AG04450 (cell line): ENCODE measurements around the gene PLAC1. TPM values are rescaled to one million over a fixed set of nuclear protein-coding genes. Genes with fewer than 3 reads are reported as not detected.

Experiments
- CTCF ChIA-PET: fragments of 300-600, 350-600 bp; formaldehyde crosslinking; extraction: SDS; loops from one replicate; lab custom pipeline; 2022; ENCODE audit warnings: antibody characterized with exemption, inconsistent platforms; lab: Charles Lee
- POLR2A ChIA-PET: fragments of 350-600 bp; formaldehyde crosslinking; extraction: SDS; loops from one replicate; lab custom pipeline; 2021; ENCODE audit warnings: antibody characterized with exemption, inconsistent platforms; lab: Yijun Ruan, JAX
- DNase-seq: peaks from one replicate; pipeline ENCODE4 v3.0.0-alpha.2; 2011; ENCODE audit warnings: low read depth, low spot score
- H3K27ac ChIP-seq: one replicate; pipeline ENCODE4 v1.5.1; 2012; ENCODE audit warnings: low read depth, low read length, control low read depth
- H3K27me3 ChIP-seq: one replicate; pipeline ENCODE4 v1.6.0; 2012; ENCODE audit warnings: low read length; ENCODE audit not compliant: control insufficient read depth, insufficient read depth
- H3K4me3 ChIP-seq: 2 replicates; pipeline ENCODE4 v1.5.1; 2011; ENCODE audit warnings: mild to moderate bottlenecking, low read depth, low read length, control low read depth
- H3K9me3 ChIP-seq: 2 replicates; pipeline ENCODE4 v1.5.1; 2012; ENCODE audit warnings: low read length; ENCODE audit not compliant: control insufficient read depth, insufficient read depth
- polyA plus RNA-seq: library from polyadenylated mRNA; depleted of rRNA; stranded (reverse); fragments of >200 nt; gene quantifications from 2 replicates; pipeline ENCODE4 v1.2.3, GENCODE V29; 2011
- TF ChIP-seq, protein P1 (sequence below): IDR thresholded peaks from 2 replicates; pipeline ENCODE4 v1.5.1; 2011; ENCODE audit warnings: low read depth, low read length, control low read depth, inconsistent platforms

Gene PLAC1
- polyA plus RNA-seq, 1 experiment, result 2.4 TPM

DNA sequence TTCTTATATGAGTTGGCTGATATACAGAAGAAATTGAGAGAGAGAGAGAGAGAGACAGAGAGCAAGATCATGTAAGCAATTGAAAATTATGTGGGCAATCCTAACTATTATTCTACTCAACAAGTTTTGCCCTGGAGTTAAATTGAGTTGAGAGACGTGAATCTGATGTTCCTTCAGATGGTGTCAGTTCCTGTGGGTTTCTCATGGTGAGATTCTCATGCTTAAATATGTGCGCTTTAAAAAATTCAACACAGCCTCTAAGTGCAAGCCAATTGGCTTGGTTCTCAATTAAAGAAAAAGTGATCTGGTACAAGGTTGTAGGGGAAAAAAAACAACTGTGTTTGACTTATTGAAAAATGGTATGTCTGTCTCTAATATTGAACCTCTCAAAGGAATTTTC is 35.4 kb upstream of the PLAC1 start:
- no peak for DNase-seq
- no peak overlapping the region for H3K4me3 ChIP-seq
- no peak overlapping the region for H3K27ac ChIP-seq
- TF ChIP-seq, protein P1, sequence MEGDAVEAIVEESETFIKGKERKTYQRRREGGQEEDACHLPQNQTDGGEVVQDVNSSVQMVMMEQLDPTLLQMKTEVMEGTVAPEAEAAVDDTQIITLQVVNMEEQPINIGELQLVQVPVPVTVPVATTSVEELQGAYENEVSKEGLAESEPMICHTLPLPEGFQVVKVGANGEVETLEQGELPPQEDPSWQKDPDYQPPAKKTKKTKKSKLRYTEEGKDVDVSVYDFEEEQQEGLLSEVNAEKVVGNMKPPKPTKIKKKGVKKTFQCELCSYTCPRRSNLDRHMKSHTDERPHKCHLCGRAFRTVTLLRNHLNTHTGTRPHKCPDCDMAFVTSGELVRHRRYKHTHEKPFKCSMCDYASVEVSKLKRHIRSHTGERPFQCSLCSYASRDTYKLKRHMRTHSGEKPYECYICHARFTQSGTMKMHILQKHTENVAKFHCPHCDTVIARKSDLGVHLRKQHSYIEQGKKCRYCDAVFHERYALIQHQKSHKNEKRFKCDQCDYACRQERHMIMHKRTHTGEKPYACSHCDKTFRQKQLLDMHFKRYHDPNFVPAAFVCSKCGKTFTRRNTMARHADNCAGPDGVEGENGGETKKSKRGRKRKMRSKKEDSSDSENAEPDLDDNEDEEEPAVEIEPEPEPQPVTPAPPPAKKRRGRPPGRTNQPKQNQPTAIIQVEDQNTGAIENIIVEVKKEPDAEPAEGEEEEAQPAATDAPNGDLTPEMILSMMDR, result no peak
- no peaks in the 10 kb centered on the region; the same call in 1 of the 2 replicates for H3K9me3 ChIP-seq
- no peaks in the 10 kb centered on the region for H3K27me3 ChIP-seq
- ChIA-PET POLR2A (no interaction called here), CTCF (no interaction called here)

DNA sequence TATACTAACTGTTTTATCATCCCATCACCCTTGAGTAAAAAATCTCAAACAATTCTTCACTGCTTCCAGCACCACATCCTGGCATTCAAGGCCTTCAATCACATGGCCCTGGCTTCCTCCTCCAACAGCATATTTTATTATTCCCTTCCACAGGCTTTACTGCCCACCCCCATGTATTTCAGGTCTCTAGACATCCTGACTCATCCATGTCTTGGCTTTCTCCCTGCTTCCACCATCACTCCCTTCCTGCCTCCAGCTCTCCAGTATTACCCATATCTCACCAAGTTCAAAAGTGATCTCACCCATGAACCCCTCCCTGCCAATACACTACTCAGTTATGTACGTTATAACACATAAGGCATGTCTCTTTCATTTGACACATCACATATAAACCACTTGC is 34.7 kb upstream of the PLAC1 start:
- ChIA-PET POLR2A (no interaction called here), CTCF (no interaction called here)
- Histone ChIP-seq H3K27me3 (no peaks in the 10 kb centered on the region), H3K4me3 (no peak overlapping the region), H3K9me3 (no peaks in the 10 kb centered on the region; the same call in 1 of the 2 replicates), H3K27ac (no peak overlapping the region)
- no peak for DNase-seq
- TF ChIP-seq, protein P1, result no peak

DNA sequence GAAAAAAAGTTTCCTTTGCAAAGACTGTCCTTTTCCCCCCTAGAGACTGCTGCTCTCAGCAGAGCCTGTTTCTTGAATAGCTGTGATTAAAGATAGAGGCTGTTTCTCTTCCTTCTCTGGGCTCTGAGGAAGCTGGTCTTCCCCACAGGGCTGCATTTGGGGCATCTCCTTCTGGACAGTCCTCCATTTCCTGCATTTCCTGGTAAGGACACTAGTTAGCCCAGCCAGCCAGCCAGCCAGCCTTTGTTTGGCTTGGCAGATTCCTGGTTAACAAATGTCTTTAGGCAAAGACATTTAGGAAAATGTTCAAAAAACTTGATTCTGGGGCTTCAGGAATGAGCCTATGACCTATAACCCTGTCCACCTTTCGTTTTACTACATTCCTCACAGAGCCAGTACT is 34.0 kb upstream of the PLAC1 start:
- no peak for DNase-seq
- ChIA-PET POLR2A (no interaction called here), CTCF (no interaction called here)
- H3K27ac ChIP-seq, result peak overlapping the region; percentile 21
- TF ChIP-seq, protein P1, result no peak
- no peaks in the 10 kb centered on the region for H3K27me3 ChIP-seq
- no peaks in the 10 kb centered on the region; the same call in 1 of the 2 replicates for H3K9me3 ChIP-seq
- H3K4me3 ChIP-seq, result no peak overlapping the region

DNA sequence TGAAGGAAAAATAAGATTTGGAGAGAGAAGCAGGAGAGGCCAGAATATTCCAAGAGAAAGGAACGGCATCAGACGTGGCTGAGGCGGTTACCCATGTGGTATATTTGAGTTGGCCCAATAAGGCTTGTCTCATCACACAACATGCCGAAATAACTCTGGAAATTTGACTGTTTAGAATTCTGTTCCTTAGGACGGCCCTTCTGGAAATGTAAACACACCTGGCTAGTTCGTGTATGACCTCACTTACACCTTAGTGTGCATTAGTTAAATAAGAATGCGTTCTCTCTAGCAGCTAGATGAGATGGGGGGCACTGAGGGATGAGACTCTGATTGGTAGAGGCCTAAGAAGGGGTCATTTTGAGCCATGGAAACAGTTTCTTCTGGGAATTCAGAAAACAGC is 33.2 kb upstream of the PLAC1 start:
- H3K9me3 ChIP-seq, result no peaks in the 10 kb centered on the region
- TF ChIP-seq, protein P1, result no peak
- DNase-seq, result no peak
- POLR2A ChIA-PET, result no interaction called here
- no peak overlapping the region for H3K27ac ChIP-seq
- CTCF ChIA-PET, result interaction anchor here (0.7 kb wide), 1 partner anchor 58 kb away, joined by 3 read pairs; no protein-coding TSS in a partner anchor
- H3K4me3 ChIP-seq, result no peak overlapping the region
- no peaks in the 10 kb centered on the region for H3K27me3 ChIP-seq

DNA sequence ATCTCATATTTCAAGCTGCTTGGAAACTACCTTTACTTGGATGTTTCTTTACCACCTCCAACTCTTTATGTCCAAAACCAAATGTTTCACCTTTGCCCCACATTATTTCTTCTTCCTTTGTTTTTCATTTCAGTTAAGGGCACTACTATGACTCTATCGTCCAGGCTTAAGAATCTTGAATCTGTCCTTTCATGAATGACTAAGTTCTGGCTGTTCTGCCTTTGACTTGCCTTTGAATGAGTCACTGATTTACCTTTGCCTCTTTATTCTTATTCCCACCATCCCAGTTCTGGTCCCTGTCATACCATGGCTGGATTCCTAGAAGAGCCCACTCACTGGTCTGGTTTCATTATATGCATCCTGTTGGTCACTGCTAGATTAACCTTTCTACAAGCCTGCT is 30.6 kb upstream of the PLAC1 start:
- no peak overlapping the region for H3K4me3 ChIP-seq
- no peak overlapping the region for H3K27ac ChIP-seq
- DNase-seq, result no peak
- ChIA-PET CTCF (no interaction called here), POLR2A (no interaction called here)
- TF ChIP-seq, protein P1, result no peak
- no peaks in the 10 kb centered on the region for H3K27me3 ChIP-seq
- H3K9me3 ChIP-seq, result no peaks in the 10 kb centered on the region
